Gastroesophageal sphincter (tissue), 4 donors: ENCODE data around the gene KRABD2.

ENCODE experiments used
- ATAC-seq: fragments of 150-250 bp; one replicate; pipeline ENCODE4 v1.9.1; 2016; ENCODE audit warnings: mild to moderate bottlenecking, moderate library complexity
- H3K27ac ChIP-seq, 4 donors: fragments of 200-600 bp; sonication (generic) in 3 of 4; 1 replicate in 3 of 4; 2 replicates in 1 of 4; pipeline ENCODE4 v1.5.1; 2016 to 2019
- H3K27me3 ChIP-seq: fragments of 200-600 bp; sonication (generic); one replicate; pipeline ENCODE4 v1.5.1; 2019
- H3K36me3 ChIP-seq, 2 donors: fragments of 200-600 bp; sonication (generic); one replicate each; pipeline ENCODE4 v1.5.1; 2019; ENCODE audit warnings: control low read depth in 1 of 2
- H3K4me1 ChIP-seq, 3 donors: fragments of 200-600 bp; sonication (generic); 1 replicate in 2 of 3; 2 replicates in 1 of 3; pipeline ENCODE4 v1.5.1; 2016 to 2019; ENCODE audit warnings: control low read depth in 2 of 3
- H3K4me3 ChIP-seq, 2 donors: fragments of 200-600 bp; sonication (generic); one replicate each; pipeline ENCODE4 v1.5.1; 2019; ENCODE audit warnings: mild to moderate bottlenecking in 1 of 2, moderate library complexity in 1 of 2
- H3K9me3 ChIP-seq, 3 donors: fragments of 200-600 bp; sonication (generic); one replicate each; pipeline ENCODE4 v1.5.1; 2017 to 2019; ENCODE audit warnings: control low read depth in 2 of 3
- CTCF ChIP-seq, 4 experiments: fragments of 200-600 bp in 2 of 4; fragments of 450-650 bp in 2 of 4; sonication (generic) in 1 of 4; IDR thresholded peaks; one replicate each; pipeline ENCODE4 v1.5.1; 2017 to 2019; ENCODE audit warnings: antibody characterized with exemption in 4 of 4, mild to moderate bottlenecking in 2 of 4, moderate library complexity in 2 of 4
- EP300 ChIP-seq: sonication (generic); formaldehyde crosslinking; IDR thresholded peaks from one replicate; pipeline ENCODE4 v1.6.1; 2017; ENCODE audit warnings: antibody characterized with exemption, mild to moderate bottlenecking
- POLR2A ChIP-seq, 2 donors: fragments of 450-650 bp; IDR thresholded peaks; one replicate each; pipeline ENCODE4 v1.6.1; 2017; ENCODE audit warnings: antibody characterized with exemption in 2 of 2, mild to moderate bottlenecking in 2 of 2, moderate library complexity in 1 of 2
- POLR2AphosphoS5 ChIP-seq: sonication (generic); formaldehyde crosslinking; IDR thresholded peaks from one replicate; pipeline ENCODE4 v1.6.1; 2017; ENCODE audit warnings: antibody characterized with exemption
- WGBS, 2 donors: methylation state at CpG; one replicate each; pipeline ENCODE4 v1.1.5; 2018; ENCODE audit warnings: low coverage in 1 of 2; 5-methylcytosine and 5-hydroxymethylcytosine counted together

KRABD2 gene

GRCh38 chr17:8368193-8368592 lies 8.3 kb downstream of the KRABD2 start:
- no peak overlapping the region for H3K4me3 ChIP-seq
- ATAC-seq = no peak
- no peaks in the 10 kb centered on the region for H3K27me3 ChIP-seq
- no peak for TF ChIP-seq POLR2A (IDR thresholded peaks at IDR 0.05)
- TF ChIP-seq EP300 = no peak
- no peak for TF ChIP-seq POLR2AphosphoS5
- TF ChIP-seq CTCF (IDR thresholded peaks at IDR 0.05) = no peak
- no peaks in the 10 kb centered on the region for H3K9me3 ChIP-seq
- WGBS, 2 donors = 58 to 75% methylated on average over 2 to 3 of the region's 3 CpGs
- peaks cover 0 to 8% (median 0%) of the 10 kb centered on the region in 3 donors for H3K4me1 ChIP-seq
- H3K36me3 ChIP-seq = peaks cover 0 to 63% of the 10 kb centered on the region in 2 donors
- H3K27ac ChIP-seq = no peak overlapping the region

- no peaks in the 10 kb centered on the region for H3K9me3 ChIP-seq
- peaks cover 0 to 55% of the 10 kb centered on the region in 2 donors for H3K36me3 ChIP-seq
- no peaks in the 10 kb centered on the region for H3K27me3 ChIP-seq
- H3K4me1 ChIP-seq = peaks cover 0 to under 1% (median 0%) of the 10 kb centered on the region in 3 donors
- H3K4me3 ChIP-seq = no peak overlapping the region
- peak; percentile 48 for ATAC-seq
- peak overlapping the region in 3 of 4 donors; percentile 25 to 54 (median 35) for H3K27ac ChIP-seq
- TF ChIP-seq CTCF (IDR thresholded peaks at IDR 0.05) (no peak), POLR2A (IDR thresholded peaks at IDR 0.05) (no peak), POLR2AphosphoS5 (peak; percentile 49)
- 17 to 80% methylated on average over 1 of the region's 2 CpGs for WGBS, 2 donors
Measured at GRCh38 chr17:8366231-8366630, 10.3 kb downstream of the KRABD2 start.

- Histone ChIP-seq H3K9me3 (no peaks in the 10 kb centered on the region), H3K27ac (peak overlapping the region in 2 of 4 donors; percentile 2 to 75), H3K36me3 (peaks cover 0 to 46% of the 10 kb centered on the region in 2 donors), H3K4me3 (no peak overlapping the region), H3K27me3 (no peaks in the 10 kb centered on the region), H3K4me1 (no peaks in the 10 kb centered on the region)
- ATAC-seq = peak; percentile 78
- TF ChIP-seq CTCF (IDR thresholded peaks at IDR 0.05) (no peak), EP300 (no peak), POLR2AphosphoS5 (peak; percentile 56), POLR2A (IDR thresholded peaks at IDR 0.05) (no peak)
- 63 to 100% methylated on average over 1 of the region's 1 CpG for WGBS, 2 donors
Measured at GRCh38 chr17:8365143-8365542, 11.4 kb downstream of the KRABD2 start.

GRCh38 chr17:8362651-8363332 lies 13.7 kb downstream of the KRABD2 start:
- Histone ChIP-seq H3K27me3 (no peaks in the 10 kb centered on the region), H3K9me3 (no peaks in the 10 kb centered on the region), H3K27ac (no peak overlapping the region), H3K36me3 (peaks cover 0 to 22% of the 10 kb centered on the region in 2 donors), H3K4me3 (no peak overlapping the region), H3K4me1 (peaks cover 0 to 11% (median 0%) of the 10 kb centered on the region in 3 donors)
- TF ChIP-seq EP300 = no peak
- TF ChIP-seq POLR2A (IDR thresholded peaks at IDR 0.05) = no peak
- no peak for TF ChIP-seq POLR2AphosphoS5
- TF ChIP-seq CTCF (IDR thresholded peaks at IDR 0.05) = no peak
- no peak for ATAC-seq
- 92 to 100% methylated on average over 2 of the region's 4 CpGs for WGBS, 2 donors

GRCh38 chr17:8360751-8361150 lies 15.8 kb downstream of the KRABD2 start:
- Histone ChIP-seq H3K4me1 (peaks cover 0 to 11% (median 0%) of the 10 kb centered on the region in 3 donors), H3K9me3 (no peaks in the 10 kb centered on the region), H3K36me3 (peaks cover 0 to 17% of the 10 kb centered on the region in 2 donors), H3K4me3 (no peak overlapping the region), H3K27ac (peak overlapping the region in 2 of 4 donors; percentile 15 to 23), H3K27me3 (no peaks in the 10 kb centered on the region)
- 44 to 64% methylated on average over 3 of the region's 3 CpGs for whole genome bisulfite sequencing, 2 donors
- ATAC-seq = no peak
- no peak for TF ChIP-seq EP300
- no peak for TF ChIP-seq CTCF (IDR thresholded peaks at IDR 0.05)
- TF ChIP-seq POLR2AphosphoS5 = no peak
- no peak for TF ChIP-seq POLR2A (IDR thresholded peaks at IDR 0.05)
